COR-L47 (cell line): ENCODE data around the gene RFX1.
"Not testable (repeated sequence)": the region's sequence is repeated elsewhere in the genome, so short reads cannot be mapped to it uniquely, and the experiment has no call there.

Experiments used
- DNase-seq: peaks from one replicate; lab custom pipeline; 2025; lab: John Stamatoyannopoulos, UW

RFX1 gene

GRCh38 chr19:13934785-13935109 lies 71.4 kb downstream of the RFX1 start:
- no peak for DNase-seq

- no peak for DNase-seq
Measured at GRCh38 chr19:13932911-13933393, 73.2 kb downstream of the RFX1 start.

GRCh38 chr19:13932149-13932637 lies 73.9 kb downstream of the RFX1 start:
- no peak for DNase-seq

GRCh38 chr19:13931391-13932148 lies 74.5 kb downstream of the RFX1 start:
- no peak for DNase-seq

- DNase-seq, result no peak
Measured at GRCh38 chr19:13930402-13930801, 75.7 kb downstream of the RFX1 start.

- DNase-seq, result no peak
Measured at GRCh38 chr19:13929956-13930355, 76.2 kb downstream of the RFX1 start.

GRCh38 chr19:13929340-13929739 lies 76.8 kb downstream of the RFX1 start:
- DNase-seq, result no peak

- no peak for DNase-seq
Measured at GRCh38 chr19:13926715-13927114, 79.4 kb downstream of the RFX1 start.

GRCh38 chr19:13926010-13926409 lies 80.1 kb downstream of the RFX1 start:
- DNase-seq, result no peak

- no peak for DNase-seq
Measured at GRCh38 chr19:13923194-13923987, 82.7 kb downstream of the RFX1 start.

- DNase-seq, result not testable (repeated sequence)
Measured at GRCh38 chr19:13922118-13922517, 84.0 kb downstream of the RFX1 start.

GRCh38 chr19:13920940-13921747 lies 85.0 kb downstream of the RFX1 start:
- DNase-seq, result no peak

GRCh38 chr19:13920524-13920923 lies 85.6 kb downstream of the RFX1 start:
- DNase-seq, result no peak

GRCh38 chr19:13918726-13919411 lies 87.3 kb downstream of the RFX1 start:
- no peak for DNase-seq

- DNase-seq, result no peak
Measured at GRCh38 chr19:13917888-13918406, 88.2 kb downstream of the RFX1 start.

- no peak for DNase-seq
Measured at GRCh38 chr19:13914777-13915176, 91.3 kb downstream of the RFX1 start.

GRCh38 chr19:13913352-13913751 lies 92.8 kb downstream of the RFX1 start:
- no peak for DNase-seq
